Right lobe of liver (tissue), 6 donors: ENCODE results near the gene APOL6. TPM values are rescaled to one million over a fixed set of nuclear protein-coding genes. Genes with fewer than 3 reads are reported as not detected.

Experiments used
- ATAC-seq, 4 donors: fragments of 200-7000 bp; cut with Tn5 transposase; one replicate each; pipeline ENCODE4 v1.9.1; 2020; ENCODE audit warnings: mild to moderate bottlenecking in 4 of 4, moderate library complexity in 4 of 4
- DNase-seq, 3 donors: peaks; one replicate each; pipeline ENCODE4 v3.0.0-alpha.2; 2020
- H3K27ac ChIP-seq, 3 donors: fragments of 200-600 bp; one replicate each; pipeline ENCODE4 v1.8.0; 2022
- H3K27me3 ChIP-seq, 2 donors: fragments of 200-600 bp; one replicate each; pipeline ENCODE4 v1.8.0; 2022
- H3K36me3 ChIP-seq, 4 donors: fragments of 200-600 bp; sonication (generic) in 1 of 4; one replicate each; pipeline versions ENCODE4 v1.5.1 to v1.8.0; 2017 to 2022; ENCODE audit warnings: control low read depth in 1 of 4
- H3K4me1 ChIP-seq, 4 donors: fragments of 200-600 bp; sonication (generic) in 1 of 4; one replicate each; pipeline versions ENCODE4 v1.5.1 to v1.8.0; 2017 to 2022; ENCODE audit warnings: control low read depth in 1 of 4
- H3K4me3 ChIP-seq, 3 donors: fragments of 200-600 bp; one replicate each; pipeline ENCODE4 v1.8.0; 2022
- H3K9me3 ChIP-seq, 4 donors: fragments of 200-600 bp; sonication (generic) in 1 of 4; one replicate each; pipeline versions ENCODE4 v1.5.1 to v1.8.0; 2017 to 2022; ENCODE audit warnings: control low read depth in 1 of 4
- POLR2A ChIP-seq: fragments of 450-650 bp; IDR thresholded peaks from one replicate; pipeline ENCODE4 v1.6.1; 2017; ENCODE audit warnings: antibody characterized with exemption, mild to moderate bottlenecking
- WGBS: methylation state at CpG from one replicate; pipeline ENCODE4 v1.1.6; 2018; ENCODE audit warnings: low coverage, low lambda C conversion rate; ENCODE audit not compliant: insufficient coverage; ENCODE audit errors: missing lambda C conversion rate; 5-methylcytosine and 5-hydroxymethylcytosine counted together
- intact Hi-C, 2 donors: fragments of 100-400 bp; cut with DNase I; formaldehyde crosslinking; loops; one replicate each; pipeline versions ENCODE4 v1.11.2 to v1.14.1; 2022
- total RNA-seq, 6 experiments: library from RNA; depleted of rRNA in 2 of 6; stranded (reverse); fragments of >200 nt in 2 of 6; fragmentation: NEBNext Ultra II Directional in 3 of 6; extraction: Animal tissue kit (Norgen Biotek cat#: 25700) in 3 of 6; gene quantifications; one replicate each; pipeline versions ENCODE4 v1.1.0 to v1.2.4, GENCODE V29; 2016 to 2023
- TF ChIP-seq, protein P1 (sequence below), 4 donors: fragments of 200-600 bp in 3 of 4; fragments of 450-650 bp in 1 of 4; IDR thresholded peaks; one replicate each; pipeline versions ENCODE4 v1.5.1 to v1.8.0; 2016 to 2022; ENCODE audit warnings: antibody characterized with exemption in 4 of 4, mild to moderate bottlenecking in 2 of 4
- donor health status: DM: no; HTN: yes; CAD: no.
- donor health status: DM: no; HTN: no; CAD: no.
- donor health status: DM: no; HTN: no; CAD: no.
- donor health status: DM: no; HTN: yes; CAD: no.
- donor health status: DM: no; HTN: yes; CAD: no.

Gene APOL6
- total RNA-seq, 6 experiments from 2014 or later: 33.5 to 42.7 (median 39.6) TPM

DNA sequence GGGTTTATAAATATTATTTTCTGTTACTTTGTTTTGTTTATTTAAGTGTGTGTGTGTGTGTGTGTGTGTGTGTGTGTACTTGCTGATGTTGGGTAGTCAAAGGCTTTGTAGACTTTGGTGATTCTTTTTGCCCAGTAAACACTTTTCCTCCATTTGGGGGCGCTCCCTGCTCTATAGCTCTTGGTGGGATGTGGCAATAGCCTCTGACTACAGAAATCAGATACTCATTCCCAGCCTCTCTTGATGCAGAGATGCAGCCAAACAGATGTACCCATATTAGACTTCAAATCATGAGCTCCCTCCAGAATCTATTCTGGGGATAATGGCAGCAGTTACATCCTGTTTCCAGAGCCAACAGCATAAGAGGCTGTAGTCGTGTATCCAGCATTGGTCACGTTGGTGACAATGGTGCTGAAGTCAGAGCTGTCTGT, 36.0 kb downstream of the APOL6 start:
- DNase-seq: no peak
- Histone ChIP-seq H3K4me3 (no peak overlapping the region), H3K27me3 (no peaks in the 10 kb centered on the region), H3K9me3 (no peaks in the 10 kb centered on the region), H3K4me1 (no peaks in the 10 kb centered on the region), H3K36me3 (no peaks in the 10 kb centered on the region), H3K27ac (no peak overlapping the region)
- intact Hi-C loops: no loop called here
- ATAC-seq: peak in 2 of 4 donors; percentile 37 to 58
- TF ChIP-seq, protein P1, sequence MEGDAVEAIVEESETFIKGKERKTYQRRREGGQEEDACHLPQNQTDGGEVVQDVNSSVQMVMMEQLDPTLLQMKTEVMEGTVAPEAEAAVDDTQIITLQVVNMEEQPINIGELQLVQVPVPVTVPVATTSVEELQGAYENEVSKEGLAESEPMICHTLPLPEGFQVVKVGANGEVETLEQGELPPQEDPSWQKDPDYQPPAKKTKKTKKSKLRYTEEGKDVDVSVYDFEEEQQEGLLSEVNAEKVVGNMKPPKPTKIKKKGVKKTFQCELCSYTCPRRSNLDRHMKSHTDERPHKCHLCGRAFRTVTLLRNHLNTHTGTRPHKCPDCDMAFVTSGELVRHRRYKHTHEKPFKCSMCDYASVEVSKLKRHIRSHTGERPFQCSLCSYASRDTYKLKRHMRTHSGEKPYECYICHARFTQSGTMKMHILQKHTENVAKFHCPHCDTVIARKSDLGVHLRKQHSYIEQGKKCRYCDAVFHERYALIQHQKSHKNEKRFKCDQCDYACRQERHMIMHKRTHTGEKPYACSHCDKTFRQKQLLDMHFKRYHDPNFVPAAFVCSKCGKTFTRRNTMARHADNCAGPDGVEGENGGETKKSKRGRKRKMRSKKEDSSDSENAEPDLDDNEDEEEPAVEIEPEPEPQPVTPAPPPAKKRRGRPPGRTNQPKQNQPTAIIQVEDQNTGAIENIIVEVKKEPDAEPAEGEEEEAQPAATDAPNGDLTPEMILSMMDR (IDR thresholded peaks at IDR 0.05): peak in 2 of 4 donors; percentile 11 to 27
- TF ChIP-seq POLR2A: no peak
- WGBS: 61% methylated on average over 3 of the region's 3 CpGs

DNA sequence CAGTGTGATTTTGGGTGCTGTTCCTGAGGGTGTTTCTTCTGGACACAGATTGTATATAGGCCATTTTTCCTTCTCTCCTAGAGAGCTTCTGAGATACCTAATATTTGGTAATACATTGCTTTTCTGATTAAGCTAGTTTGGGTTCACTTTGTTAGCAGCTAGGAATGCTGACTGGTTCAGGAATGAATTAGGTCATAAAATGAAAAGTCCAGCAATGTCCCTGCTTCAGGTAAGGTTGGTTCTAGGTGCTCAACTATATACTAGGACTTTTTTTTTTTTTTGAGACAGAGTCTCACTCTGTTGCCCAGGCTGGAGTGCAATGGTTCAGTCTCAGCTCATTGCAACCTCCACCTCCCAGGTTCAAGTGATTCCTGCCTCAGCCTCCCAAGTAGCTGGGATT, 36.5 kb downstream of the APOL6 start:
- H3K4me3 ChIP-seq: no peak overlapping the region
- H3K4me1 ChIP-seq: no peaks in the 10 kb centered on the region
- no peaks in the 10 kb centered on the region for H3K36me3 ChIP-seq
- intact Hi-C loops: no loop called here
- H3K27ac ChIP-seq: no peak overlapping the region
- DNase-seq: no peak
- TF ChIP-seq POLR2A: no peak
- TF ChIP-seq, protein P1 (IDR thresholded peaks at IDR 0.05): no peak
- H3K27me3 ChIP-seq: no peaks in the 10 kb centered on the region
- no peak for ATAC-seq
- H3K9me3 ChIP-seq: no peaks in the 10 kb centered on the region

DNA sequence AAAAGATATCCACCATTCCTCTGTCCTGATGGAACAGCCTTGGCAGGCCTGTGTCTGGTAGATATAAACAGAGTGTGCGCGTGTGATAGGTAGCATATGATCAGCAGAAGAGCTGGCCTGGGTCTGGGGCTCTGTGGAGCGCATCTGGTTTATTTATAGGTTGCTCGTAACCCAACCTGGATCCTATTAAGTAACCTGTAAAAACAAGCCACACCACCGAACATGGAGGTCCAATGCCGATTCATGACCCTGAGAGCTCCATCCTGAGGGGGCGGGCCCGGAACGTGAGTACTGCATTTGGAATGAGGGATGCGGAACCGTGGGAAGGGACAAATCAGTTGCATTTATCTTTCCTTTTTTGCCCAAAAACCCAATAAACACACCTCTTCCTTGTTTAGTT, 37.5 kb downstream of the APOL6 start:
- intact Hi-C loops: no loop called here
- 75% methylated on average over 7 of the region's 11 CpGs for WGBS
- Histone ChIP-seq H3K36me3 (no peaks in the 10 kb centered on the region), H3K4me1 (no peaks in the 10 kb centered on the region), H3K27ac (no peak overlapping the region), H3K4me3 (no peak overlapping the region), H3K27me3 (no peaks in the 10 kb centered on the region), H3K9me3 (no peaks in the 10 kb centered on the region)
- DNase-seq: no peak
- no peak for TF ChIP-seq POLR2A
- TF ChIP-seq, protein P1 (IDR thresholded peaks at IDR 0.05): no peak
- ATAC-seq: no peak

DNA sequence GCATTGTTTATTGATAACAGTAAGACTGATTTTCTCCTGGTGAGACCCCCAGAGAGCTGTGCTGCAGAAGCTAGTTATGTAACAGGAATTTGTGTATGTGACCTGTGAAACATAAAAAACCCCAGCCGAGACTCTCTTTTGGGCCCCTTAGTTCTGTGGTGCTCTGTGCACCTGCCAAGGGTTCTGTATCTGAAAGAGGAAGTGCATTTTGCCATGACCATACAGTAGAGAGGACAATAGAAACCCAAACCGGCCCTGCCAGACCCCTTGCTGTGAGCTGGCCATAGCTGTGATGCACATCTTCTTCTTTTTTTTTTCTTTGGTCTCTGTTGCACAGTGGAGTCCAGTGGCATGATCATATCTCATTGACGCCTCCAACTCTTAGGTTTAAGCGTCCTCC, 38.1 kb downstream of the APOL6 start:
- intact Hi-C loops: no loop called here
- DNase-seq (no peak), ATAC-seq (no peak)
- 79% methylated on average over 4 of the region's 4 CpGs for WGBS
- TF ChIP-seq POLR2A: no peak
- TF ChIP-seq, protein P1 (IDR thresholded peaks at IDR 0.05): no peak
- H3K27ac ChIP-seq: no peak overlapping the region
- no peaks in the 10 kb centered on the region for H3K36me3 ChIP-seq
- H3K4me1 ChIP-seq: no peaks in the 10 kb centered on the region
- H3K9me3 ChIP-seq: no peaks in the 10 kb centered on the region
- no peaks in the 10 kb centered on the region for H3K27me3 ChIP-seq
- H3K4me3 ChIP-seq: no peak overlapping the region

- Histone ChIP-seq H3K27ac (no peak overlapping the region), H3K4me3 (no peak overlapping the region), H3K9me3 (no peaks in the 10 kb centered on the region), H3K4me1 (no peaks in the 10 kb centered on the region), H3K27me3 (no peaks in the 10 kb centered on the region), H3K36me3 (no peaks in the 10 kb centered on the region)
- TF ChIP-seq, protein P1 (IDR thresholded peaks at IDR 0.05): no peak
- DNase-seq (no peak), ATAC-seq (no peak)
- intact Hi-C loops: no loop called here
- 86% methylated on average over 5 of the region's 6 CpGs for WGBS
Observed at GRCh38 chr22:35687461-35687860, 39.2 kb downstream of the APOL6 start.
